Neural cell (in vitro differentiated cells): ENCODE results near the gene SIPA1L2.

Experiments
- EP300 ChIP-seq: fragments of 450-650 bp; conservative IDR thresholded peaks from 2 replicates; pipeline ENCODE4 v1.6.1; 2014; ENCODE audit warnings: antibody characterized with exemption, mild to moderate bottlenecking, moderate library complexity; ENCODE audit not compliant: poor library complexity, severe bottlenecking
- EZH2 ChIP-seq: fragments of 200-600, 300-800 bp; shearing (Covaris generic), sonication (generic); IDR thresholded peaks from 2 replicates; pipeline ENCODE4 v1.6.1; 2014; ENCODE audit warnings: antibody characterized with exemption, low read length, borderline replicate concordance, mild to moderate bottlenecking; ENCODE audit not compliant: insufficient read depth, poor library complexity, severe bottlenecking
- MXI1 ChIP-seq: fragments of 450-650 bp; conservative IDR thresholded peaks from 2 replicates; pipeline ENCODE4 v1.6.1; 2014; ENCODE audit warnings: antibody characterized with exemption, mild to moderate bottlenecking; ENCODE audit not compliant: poor library complexity, severe bottlenecking
- POLR2AphosphoS5 ChIP-seq: IDR thresholded peaks from 2 replicates; pipeline ENCODE4 v1.6.1; 2012
- RAD21 ChIP-seq: fragments of 450-650 bp; conservative IDR thresholded peaks from 2 replicates; pipeline ENCODE4 v1.6.1; 2014; ENCODE audit warnings: antibody characterized with exemption, mild to moderate bottlenecking, moderate library complexity
- TAF1 ChIP-seq: IDR thresholded peaks from 2 replicates; pipeline ENCODE4 v1.6.1; 2012; ENCODE audit warnings: low read depth
- TF ChIP-seq, protein P1 (sequence below): fragments of 450-650 bp; IDR thresholded peaks from 2 replicates; pipeline ENCODE4 v1.5.1; 2014; ENCODE audit warnings: antibody characterized with exemption, mild to moderate bottlenecking, moderate library complexity; ENCODE audit not compliant: poor library complexity, severe bottlenecking
- TF ChIP-seq, protein P2 (sequence below): IDR thresholded peaks from 2 replicates; pipeline ENCODE4 v1.6.1; 2012; ENCODE audit warnings: borderline replicate concordance

DNA sequence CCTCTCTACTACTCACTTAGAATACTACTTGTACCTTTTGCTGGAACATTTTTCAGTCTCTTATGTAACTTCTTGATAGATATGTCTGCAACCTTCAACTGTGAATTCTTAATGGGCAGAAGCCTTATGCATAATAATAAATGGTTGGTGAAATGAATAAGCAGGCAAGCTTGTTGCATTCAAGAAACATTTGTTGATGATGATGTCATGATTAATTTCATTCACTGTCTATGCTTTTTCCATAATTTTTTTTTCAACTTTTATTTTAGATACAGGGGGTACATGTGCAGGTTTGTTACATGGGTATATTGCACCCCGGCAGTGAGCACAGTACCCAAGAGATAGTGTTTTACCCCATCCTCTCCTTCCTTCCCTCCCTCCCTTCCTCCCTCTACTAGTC, 48.0 kb downstream of the SIPA1L2 start:
- TF ChIP-seq, protein P1, sequence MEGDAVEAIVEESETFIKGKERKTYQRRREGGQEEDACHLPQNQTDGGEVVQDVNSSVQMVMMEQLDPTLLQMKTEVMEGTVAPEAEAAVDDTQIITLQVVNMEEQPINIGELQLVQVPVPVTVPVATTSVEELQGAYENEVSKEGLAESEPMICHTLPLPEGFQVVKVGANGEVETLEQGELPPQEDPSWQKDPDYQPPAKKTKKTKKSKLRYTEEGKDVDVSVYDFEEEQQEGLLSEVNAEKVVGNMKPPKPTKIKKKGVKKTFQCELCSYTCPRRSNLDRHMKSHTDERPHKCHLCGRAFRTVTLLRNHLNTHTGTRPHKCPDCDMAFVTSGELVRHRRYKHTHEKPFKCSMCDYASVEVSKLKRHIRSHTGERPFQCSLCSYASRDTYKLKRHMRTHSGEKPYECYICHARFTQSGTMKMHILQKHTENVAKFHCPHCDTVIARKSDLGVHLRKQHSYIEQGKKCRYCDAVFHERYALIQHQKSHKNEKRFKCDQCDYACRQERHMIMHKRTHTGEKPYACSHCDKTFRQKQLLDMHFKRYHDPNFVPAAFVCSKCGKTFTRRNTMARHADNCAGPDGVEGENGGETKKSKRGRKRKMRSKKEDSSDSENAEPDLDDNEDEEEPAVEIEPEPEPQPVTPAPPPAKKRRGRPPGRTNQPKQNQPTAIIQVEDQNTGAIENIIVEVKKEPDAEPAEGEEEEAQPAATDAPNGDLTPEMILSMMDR: no peak
- TF ChIP-seq POLR2AphosphoS5: no peak
- no peak for TF ChIP-seq EZH2
- no peak for TF ChIP-seq EP300
- no peak for TF ChIP-seq TAF1
- no peak for TF ChIP-seq RAD21
- no peak for TF ChIP-seq MXI1
- TF ChIP-seq, protein P2, sequence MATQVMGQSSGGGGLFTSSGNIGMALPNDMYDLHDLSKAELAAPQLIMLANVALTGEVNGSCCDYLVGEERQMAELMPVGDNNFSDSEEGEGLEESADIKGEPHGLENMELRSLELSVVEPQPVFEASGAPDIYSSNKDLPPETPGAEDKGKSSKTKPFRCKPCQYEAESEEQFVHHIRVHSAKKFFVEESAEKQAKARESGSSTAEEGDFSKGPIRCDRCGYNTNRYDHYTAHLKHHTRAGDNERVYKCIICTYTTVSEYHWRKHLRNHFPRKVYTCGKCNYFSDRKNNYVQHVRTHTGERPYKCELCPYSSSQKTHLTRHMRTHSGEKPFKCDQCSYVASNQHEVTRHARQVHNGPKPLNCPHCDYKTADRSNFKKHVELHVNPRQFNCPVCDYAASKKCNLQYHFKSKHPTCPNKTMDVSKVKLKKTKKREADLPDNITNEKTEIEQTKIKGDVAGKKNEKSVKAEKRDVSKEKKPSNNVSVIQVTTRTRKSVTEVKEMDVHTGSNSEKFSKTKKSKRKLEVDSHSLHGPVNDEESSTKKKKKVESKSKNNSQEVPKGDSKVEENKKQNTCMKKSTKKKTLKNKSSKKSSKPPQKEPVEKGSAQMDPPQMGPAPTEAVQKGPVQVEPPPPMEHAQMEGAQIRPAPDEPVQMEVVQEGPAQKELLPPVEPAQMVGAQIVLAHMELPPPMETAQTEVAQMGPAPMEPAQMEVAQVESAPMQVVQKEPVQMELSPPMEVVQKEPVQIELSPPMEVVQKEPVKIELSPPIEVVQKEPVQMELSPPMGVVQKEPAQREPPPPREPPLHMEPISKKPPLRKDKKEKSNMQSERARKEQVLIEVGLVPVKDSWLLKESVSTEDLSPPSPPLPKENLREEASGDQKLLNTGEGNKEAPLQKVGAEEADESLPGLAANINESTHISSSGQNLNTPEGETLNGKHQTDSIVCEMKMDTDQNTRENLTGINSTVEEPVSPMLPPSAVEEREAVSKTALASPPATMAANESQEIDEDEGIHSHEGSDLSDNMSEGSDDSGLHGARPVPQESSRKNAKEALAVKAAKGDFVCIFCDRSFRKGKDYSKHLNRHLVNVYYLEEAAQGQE: no peak
